SK-N-MC (cell line): Measurements from ENCODE around the gene KRT3.

ENCODE experiments used
- EZH2 ChIP-seq: fragments of 200-600 bp; sonication (generic); IDR thresholded peaks from one replicate; pipeline ENCODE4 v1.6.1; 2017; ENCODE audit warnings: antibody characterized with exemption
- FOXP2 ChIP-seq: optimal IDR thresholded peaks from 2 replicates; pipeline ENCODE3; 2011; ENCODE audit warnings: mild to moderate bottlenecking, moderate library complexity; ENCODE audit not compliant: insufficient read depth; ENCODE audit errors: extremely low read length, control extremely low read depth
- POLR2AphosphoS5 ChIP-seq: IDR thresholded peaks from 2 replicates; pipeline ENCODE4 v1.6.1; 2012; ENCODE audit warnings: mild to moderate bottlenecking, low read depth, low read length, borderline replicate concordance

DNA sequence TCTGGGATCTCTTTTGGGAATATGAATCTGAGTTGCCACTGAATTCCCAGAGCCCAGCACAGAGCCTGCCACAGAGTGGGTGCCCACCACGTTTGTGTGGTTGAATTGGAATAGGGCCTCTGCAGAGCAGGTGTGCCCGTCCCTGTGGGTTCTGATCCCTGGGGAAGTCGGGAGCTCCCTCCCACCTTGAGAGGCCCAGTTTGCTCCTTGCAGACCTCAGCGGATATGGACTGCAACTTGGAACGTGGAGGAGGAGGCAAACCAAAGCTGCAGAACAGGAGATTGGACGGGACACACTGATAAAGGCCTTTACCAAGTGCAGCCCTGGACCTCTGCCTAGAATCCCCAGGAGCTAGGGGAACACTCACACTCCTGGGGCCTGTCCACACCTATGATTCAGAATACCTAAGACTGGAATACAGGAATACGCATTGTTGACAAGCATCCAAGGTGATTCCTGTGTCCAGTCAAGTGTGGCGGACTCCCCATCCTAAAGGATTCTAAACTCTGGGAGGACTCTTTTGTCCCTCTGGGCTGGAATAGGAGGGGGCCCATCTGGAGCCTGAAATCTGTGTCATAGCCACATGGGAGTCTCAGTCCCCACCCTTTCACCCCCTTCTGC lies 21.2 kb downstream of the KRT3 start:
- TF ChIP-seq FOXP2 (no peak), POLR2AphosphoS5 (no peak), EZH2 (no peak)
